ENCODE results near the gene CEP83.
"Not testable (repeated sequence)": the region's sequence is repeated elsewhere in the genome, so short reads cannot be mapped to it uniquely, and the experiment has no call there.

DNA sequence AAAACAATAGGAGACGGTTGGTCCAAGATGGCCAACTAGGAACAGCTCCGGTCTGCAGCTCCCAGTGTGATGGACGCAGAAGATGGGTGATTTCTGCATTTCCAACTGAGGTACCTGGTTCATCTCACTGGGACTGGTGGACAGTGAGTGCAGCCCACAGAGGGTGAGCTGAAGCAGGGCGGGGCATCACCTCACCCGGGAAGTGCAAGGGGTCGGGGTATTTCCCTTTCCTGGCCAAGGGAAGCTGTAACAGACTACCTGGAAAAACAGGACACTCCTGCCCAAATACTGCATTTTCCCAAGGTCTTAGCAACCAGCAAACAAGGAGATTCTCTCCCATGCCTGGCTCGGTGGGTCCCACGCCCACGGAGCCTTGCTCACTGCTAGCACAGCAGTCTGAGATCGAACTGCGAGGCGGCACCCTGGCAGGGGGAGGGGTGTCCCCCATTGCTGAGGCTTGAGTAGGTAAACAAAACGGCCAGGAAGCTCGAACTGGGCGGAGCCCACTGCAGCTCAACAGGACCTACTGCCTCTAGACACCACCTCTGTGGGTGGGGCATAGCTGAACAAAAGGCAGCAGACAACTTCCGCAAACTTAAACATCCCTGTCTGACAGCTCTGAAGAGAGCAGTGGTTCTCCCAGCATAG is 70.1 kb downstream of the CEP83 start:
- TF ChIP-seq, protein P1, sequence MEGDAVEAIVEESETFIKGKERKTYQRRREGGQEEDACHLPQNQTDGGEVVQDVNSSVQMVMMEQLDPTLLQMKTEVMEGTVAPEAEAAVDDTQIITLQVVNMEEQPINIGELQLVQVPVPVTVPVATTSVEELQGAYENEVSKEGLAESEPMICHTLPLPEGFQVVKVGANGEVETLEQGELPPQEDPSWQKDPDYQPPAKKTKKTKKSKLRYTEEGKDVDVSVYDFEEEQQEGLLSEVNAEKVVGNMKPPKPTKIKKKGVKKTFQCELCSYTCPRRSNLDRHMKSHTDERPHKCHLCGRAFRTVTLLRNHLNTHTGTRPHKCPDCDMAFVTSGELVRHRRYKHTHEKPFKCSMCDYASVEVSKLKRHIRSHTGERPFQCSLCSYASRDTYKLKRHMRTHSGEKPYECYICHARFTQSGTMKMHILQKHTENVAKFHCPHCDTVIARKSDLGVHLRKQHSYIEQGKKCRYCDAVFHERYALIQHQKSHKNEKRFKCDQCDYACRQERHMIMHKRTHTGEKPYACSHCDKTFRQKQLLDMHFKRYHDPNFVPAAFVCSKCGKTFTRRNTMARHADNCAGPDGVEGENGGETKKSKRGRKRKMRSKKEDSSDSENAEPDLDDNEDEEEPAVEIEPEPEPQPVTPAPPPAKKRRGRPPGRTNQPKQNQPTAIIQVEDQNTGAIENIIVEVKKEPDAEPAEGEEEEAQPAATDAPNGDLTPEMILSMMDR (IDR thresholded peaks at IDR 0.05) = not testable (repeated sequence)
- TF ChIP-seq POLR2AphosphoS5 (IDR thresholded peaks at IDR 0.05; ENCODE audit: insufficient read depth in 1 of 2, low read depth in 1 of 2) = not testable (repeated sequence)

All from vagina (tissue), 2 donors.